Measurements from ENCODE around the gene APOD.
A peak's percentile ranks its signal among the peaks of the same experiment; 100 is the strongest.
"Not testable (repeated sequence)": the region's sequence is repeated elsewhere in the genome, so short reads cannot be mapped to it uniquely, and the experiment has no call there.

Gene APOD

GRCh38 chr3:195591852-195592251 is 8.1 kb upstream of the APOD start:
- DNase-seq (ENCODE audit: low read depth) = peak; percentile 18
- TF ChIP-seq, protein P1, sequence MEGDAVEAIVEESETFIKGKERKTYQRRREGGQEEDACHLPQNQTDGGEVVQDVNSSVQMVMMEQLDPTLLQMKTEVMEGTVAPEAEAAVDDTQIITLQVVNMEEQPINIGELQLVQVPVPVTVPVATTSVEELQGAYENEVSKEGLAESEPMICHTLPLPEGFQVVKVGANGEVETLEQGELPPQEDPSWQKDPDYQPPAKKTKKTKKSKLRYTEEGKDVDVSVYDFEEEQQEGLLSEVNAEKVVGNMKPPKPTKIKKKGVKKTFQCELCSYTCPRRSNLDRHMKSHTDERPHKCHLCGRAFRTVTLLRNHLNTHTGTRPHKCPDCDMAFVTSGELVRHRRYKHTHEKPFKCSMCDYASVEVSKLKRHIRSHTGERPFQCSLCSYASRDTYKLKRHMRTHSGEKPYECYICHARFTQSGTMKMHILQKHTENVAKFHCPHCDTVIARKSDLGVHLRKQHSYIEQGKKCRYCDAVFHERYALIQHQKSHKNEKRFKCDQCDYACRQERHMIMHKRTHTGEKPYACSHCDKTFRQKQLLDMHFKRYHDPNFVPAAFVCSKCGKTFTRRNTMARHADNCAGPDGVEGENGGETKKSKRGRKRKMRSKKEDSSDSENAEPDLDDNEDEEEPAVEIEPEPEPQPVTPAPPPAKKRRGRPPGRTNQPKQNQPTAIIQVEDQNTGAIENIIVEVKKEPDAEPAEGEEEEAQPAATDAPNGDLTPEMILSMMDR (conservative IDR thresholded peaks at IDR 0.05; ENCODE audit: low read length) = no peak
- no peak overlapping the region for H3K4me3 ChIP-seq (ENCODE audit: low read length)

- TF ChIP-seq, protein P1 (conservative IDR thresholded peaks at IDR 0.05; ENCODE audit: low read length) = no peak
- peak; percentile 40 for DNase-seq (ENCODE audit: low read depth)
- no peak overlapping the region for H3K4me3 ChIP-seq (ENCODE audit: low read length)
Observed at GRCh38 chr3:195591220-195591619, 7.5 kb upstream of the APOD start.

DNA sequence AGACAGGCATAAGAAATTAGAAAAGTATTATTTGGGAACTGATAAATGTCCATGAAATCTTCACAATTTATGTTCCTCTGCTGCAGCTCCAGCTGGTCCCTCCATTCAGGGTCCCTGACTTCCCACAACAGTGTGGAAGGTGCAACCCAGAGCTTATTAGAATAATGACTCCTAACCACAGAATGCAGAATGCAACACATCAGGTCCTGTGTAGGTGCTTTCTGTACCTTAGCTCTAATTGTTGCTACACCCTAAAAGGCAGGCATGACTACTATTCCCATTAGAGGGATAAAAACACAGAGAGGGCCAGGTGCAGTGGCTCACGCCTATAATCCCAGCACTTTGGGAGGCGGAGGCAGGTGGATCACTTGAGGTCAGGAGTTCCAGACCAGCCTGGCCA is 6.6 kb upstream of the APOD start:
- H3K4me3 ChIP-seq (ENCODE audit: low read length); DNase-seq (ENCODE audit: low read depth): not testable (repeated sequence)

- not testable (repeated sequence) for DNase-seq (ENCODE audit: low read depth); H3K4me3 ChIP-seq (ENCODE audit: low read length)
Observed at GRCh38 chr3:195589796-195590195, 6.1 kb upstream of the APOD start.

DNA sequence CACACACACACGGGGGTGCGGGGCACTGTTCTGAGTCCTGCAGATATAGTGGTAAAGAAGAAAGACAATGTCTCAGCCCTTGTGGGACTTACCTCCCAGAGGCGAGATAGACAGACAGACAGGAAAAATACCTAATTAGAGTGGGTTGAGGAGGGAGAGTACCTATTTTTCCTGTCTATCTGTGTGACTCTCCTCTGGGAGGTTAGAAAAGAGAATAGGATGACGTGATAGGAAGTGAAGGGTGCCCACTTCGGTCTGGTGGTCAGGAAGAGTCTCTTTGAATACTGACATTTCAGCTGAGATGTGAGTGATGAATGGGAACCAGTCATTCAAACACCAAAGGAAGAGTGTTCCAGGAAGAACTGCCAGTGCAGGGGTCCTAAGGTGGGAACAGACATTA is 4.1 kb upstream of the APOD start:
- H3K4me3 ChIP-seq (ENCODE audit: low read length) = no peak overlapping the region
- DNase-seq (ENCODE audit: low read depth) = no peak
- TF ChIP-seq, protein P1 (conservative IDR thresholded peaks at IDR 0.05; ENCODE audit: low read length) = no peak

GRCh38 chr3:195587406-195587805 is 3.7 kb upstream of the APOD start:
- no peak for DNase-seq (ENCODE audit: low read depth)
- TF ChIP-seq, protein P1 (conservative IDR thresholded peaks at IDR 0.05; ENCODE audit: low read length) = no peak
- no peak overlapping the region for H3K4me3 ChIP-seq (ENCODE audit: low read length)

- no peak for DNase-seq (ENCODE audit: low read depth)
- TF ChIP-seq, protein P1 (conservative IDR thresholded peaks at IDR 0.05; ENCODE audit: low read length) = no peak
- H3K4me3 ChIP-seq (ENCODE audit: low read length) = no peak overlapping the region
Observed at GRCh38 chr3:195584543-195584870, 767 bp upstream of the APOD start.

DNA sequence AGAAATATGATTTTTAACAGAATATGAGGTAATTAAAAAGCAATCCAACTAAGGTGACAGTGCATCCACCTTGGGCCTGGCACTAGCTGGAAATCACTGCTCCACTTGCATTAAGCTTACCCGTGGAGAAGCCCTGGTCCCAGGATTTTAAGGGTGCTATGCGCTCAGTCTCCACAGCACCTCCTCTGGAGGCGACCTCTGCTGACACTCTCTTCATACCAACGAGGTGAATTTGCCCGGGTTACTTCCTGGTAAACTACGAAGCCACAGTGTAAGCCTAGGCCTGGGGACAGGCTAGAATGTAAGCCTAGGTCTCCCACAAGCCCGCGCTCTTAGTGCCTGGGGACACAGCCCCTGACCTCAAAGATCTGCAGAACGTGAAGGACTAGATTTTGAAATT is 793 bp downstream of the APOD start:
- TF ChIP-seq, protein P1 (conservative IDR thresholded peaks at IDR 0.05; ENCODE audit: low read length) = no peak
- no peak for DNase-seq (ENCODE audit: low read depth)
- no peak overlapping the region for H3K4me3 ChIP-seq (ENCODE audit: low read length)
